ENCODE data around the gene SUGCT.

The SUGCT gene

DNA sequence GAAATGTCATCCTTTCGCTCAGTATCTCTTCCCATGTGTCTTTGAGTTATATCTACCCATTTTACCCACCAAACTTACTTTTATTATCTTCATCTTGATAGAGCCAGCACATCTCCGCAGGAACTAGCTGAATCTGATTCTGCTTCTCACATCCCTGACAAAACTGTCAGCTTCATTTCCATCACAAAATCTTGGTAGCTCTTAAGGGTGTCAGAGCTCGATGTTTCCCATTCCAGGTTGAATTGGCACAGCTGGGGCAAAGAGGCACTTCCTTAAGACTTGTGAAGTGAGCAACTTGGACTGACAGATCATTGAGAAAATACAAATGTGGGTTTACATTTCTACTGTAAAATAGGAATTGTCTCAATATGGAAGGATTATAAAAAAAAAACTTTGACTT lies 434.5 kb downstream of the SUGCT start:
- no peak overlapping the region for H3K27ac ChIP-seq (ENCODE audit: low read depth, low read length, severe bottlenecking)
- WGBS, 2 experiments (ENCODE audit: insufficient coverage in 2 of 2): 41 to 67% methylated on average over 2 to 3 of the region's 3 CpGs
- no peaks in the 10 kb centered on the region for H3K36me3 ChIP-seq (ENCODE audit: control insufficient read depth, insufficient read depth, low read length)
- H3K4me3 ChIP-seq (ENCODE audit: extremely low read depth, insufficient read depth, low read length, poor library complexity, severe bottlenecking): no peak overlapping the region
- peaks cover 17% of the 10 kb centered on the region for H3K4me1 ChIP-seq (ENCODE audit: control insufficient read depth, insufficient read depth, low read length, poor library complexity, severe bottlenecking)
- no peaks in the 10 kb centered on the region for H3K9me3 ChIP-seq (ENCODE audit: control insufficient read depth, low read length)

DNA sequence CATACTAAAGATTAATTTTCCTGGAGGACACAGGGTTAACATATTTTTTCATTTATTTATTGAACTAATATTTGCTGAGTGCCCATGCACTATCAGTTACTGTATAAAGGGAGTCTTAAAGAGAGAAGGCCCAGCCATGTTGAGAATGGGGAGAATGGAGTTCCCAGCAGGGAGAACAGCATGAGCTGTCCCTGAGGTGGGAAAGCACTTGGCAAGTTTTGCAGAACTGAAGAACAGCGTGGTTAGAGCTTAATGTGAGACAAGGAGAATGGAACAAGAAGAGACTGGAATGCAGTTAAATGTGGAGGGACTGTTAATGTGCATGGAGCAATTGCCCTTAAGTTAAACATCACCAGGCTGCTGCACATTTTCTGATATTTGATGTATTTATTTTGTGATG lies 435.4 kb downstream of the SUGCT start:
- peaks cover 17% of the 10 kb centered on the region for H3K4me1 ChIP-seq (ENCODE audit: control insufficient read depth, insufficient read depth, low read length, poor library complexity, severe bottlenecking)
- H3K27ac ChIP-seq (ENCODE audit: low read depth, low read length, severe bottlenecking): no peak overlapping the region
- H3K4me3 ChIP-seq (ENCODE audit: extremely low read depth, insufficient read depth, low read length, poor library complexity, severe bottlenecking): no peak overlapping the region
- 6 to 11% methylated on average over 1 of the region's 1 CpG for WGBS, 2 experiments (ENCODE audit: insufficient coverage in 2 of 2)
- H3K9me3 ChIP-seq (ENCODE audit: control insufficient read depth, low read length): no peaks in the 10 kb centered on the region
- H3K36me3 ChIP-seq (ENCODE audit: control insufficient read depth, insufficient read depth, low read length): no peaks in the 10 kb centered on the region

DNA sequence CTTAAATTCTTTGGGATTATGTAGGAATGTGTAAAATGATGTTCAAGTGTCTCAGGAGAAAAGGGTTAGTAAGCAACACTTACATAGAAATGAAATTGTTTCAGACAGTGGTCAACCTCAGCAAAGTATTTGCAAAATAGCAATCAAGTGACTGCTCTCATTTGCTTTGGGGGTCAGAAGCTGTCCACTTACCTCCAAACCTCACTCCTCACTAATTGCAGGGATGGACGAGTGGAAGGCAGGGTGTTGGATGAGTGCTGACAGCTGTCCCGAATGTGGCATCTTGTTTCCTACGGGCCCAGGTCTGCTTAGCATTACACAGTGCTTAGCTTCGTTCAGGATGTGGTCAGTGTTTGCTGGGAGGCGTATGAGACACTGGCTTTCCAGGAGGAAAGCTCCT lies 437.0 kb downstream of the SUGCT start:
- Histone ChIP-seq H3K4me1 (ENCODE audit: control insufficient read depth, insufficient read depth, low read length, poor library complexity, severe bottlenecking) (peaks cover 23% of the 10 kb centered on the region), H3K36me3 (ENCODE audit: control insufficient read depth, insufficient read depth, low read length) (no peaks in the 10 kb centered on the region), H3K4me3 (ENCODE audit: extremely low read depth, insufficient read depth, low read length, poor library complexity, severe bottlenecking) (no peak overlapping the region), H3K27ac (ENCODE audit: low read depth, low read length, severe bottlenecking) (peak overlapping the region; percentile 38), H3K9me3 (ENCODE audit: control insufficient read depth, low read length) (no peaks in the 10 kb centered on the region)
- 46 to 47% methylated on average over 3 to 4 of the region's 5 CpGs for WGBS, 2 experiments (ENCODE audit: insufficient coverage in 2 of 2)

DNA sequence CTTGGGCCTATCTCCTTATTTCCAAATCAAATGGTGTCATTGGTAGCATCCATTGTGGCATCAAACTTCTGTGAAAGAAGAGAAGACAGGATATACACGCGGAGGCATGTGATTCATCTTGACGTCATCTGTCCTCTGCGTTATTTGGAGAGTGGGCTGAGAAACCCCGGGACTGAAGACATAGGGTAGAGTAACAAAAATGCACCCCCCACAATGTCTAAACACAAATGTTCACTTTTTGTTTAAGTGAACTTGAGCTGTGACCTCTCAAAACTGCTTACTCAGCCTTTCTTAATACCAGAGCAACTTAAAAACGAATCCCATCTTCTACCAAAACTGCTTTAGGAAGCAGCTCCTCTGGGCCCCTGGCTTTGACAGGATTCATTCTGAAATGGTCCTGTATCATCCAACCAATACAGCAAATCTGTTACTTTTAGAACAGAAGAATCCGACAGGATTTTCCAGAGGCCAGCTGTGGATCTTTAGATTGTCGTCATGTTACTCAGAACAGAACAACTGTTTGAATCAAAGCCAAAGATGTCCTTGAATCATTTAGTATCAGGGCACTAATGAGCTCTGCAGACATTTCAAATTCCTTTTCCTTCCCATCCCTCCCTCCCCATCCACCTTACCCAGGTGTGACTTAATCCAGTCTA lies 438.1 kb downstream of the SUGCT start:
- no peaks in the 10 kb centered on the region for H3K36me3 ChIP-seq (ENCODE audit: control insufficient read depth, insufficient read depth, low read length)
- H3K27ac ChIP-seq (ENCODE audit: low read depth, low read length, severe bottlenecking): no peak overlapping the region
- H3K4me1 ChIP-seq (ENCODE audit: control insufficient read depth, insufficient read depth, low read length, poor library complexity, severe bottlenecking): peaks cover 23% of the 10 kb centered on the region
- H3K9me3 ChIP-seq (ENCODE audit: control insufficient read depth, low read length): no peaks in the 10 kb centered on the region
- no peak overlapping the region for H3K4me3 ChIP-seq (ENCODE audit: extremely low read depth, insufficient read depth, low read length, poor library complexity, severe bottlenecking)
- 83 to 90% methylated on average over 3 to 5 of the region's 8 CpGs for WGBS, 2 experiments (ENCODE audit: insufficient coverage in 2 of 2)

DNA sequence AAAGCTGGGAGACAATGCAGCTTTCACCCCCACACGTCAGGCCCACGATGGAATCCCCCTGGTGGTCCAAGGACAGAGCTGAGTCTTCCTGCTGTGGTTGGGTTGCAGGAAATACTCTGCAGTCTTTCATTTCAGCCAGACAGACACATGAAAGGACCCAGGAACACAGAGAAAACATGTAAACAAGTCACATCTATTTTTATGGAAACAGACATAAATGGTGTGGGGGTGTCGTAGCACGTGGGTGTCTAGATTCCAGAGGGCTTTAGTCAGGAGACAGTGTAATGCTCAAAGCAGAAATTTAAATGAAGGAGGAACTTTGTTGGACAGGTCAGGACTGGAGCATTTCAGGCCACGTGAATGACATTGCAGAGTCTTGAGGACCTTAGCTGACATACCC lies 444.6 kb downstream of the SUGCT start:
- Histone ChIP-seq H3K9me3 (ENCODE audit: control insufficient read depth, low read length) (no peaks in the 10 kb centered on the region), H3K27ac (ENCODE audit: low read depth, low read length, severe bottlenecking) (no peak overlapping the region), H3K4me1 (ENCODE audit: control insufficient read depth, insufficient read depth, low read length, poor library complexity, severe bottlenecking) (peaks cover 18% of the 10 kb centered on the region), H3K36me3 (ENCODE audit: control insufficient read depth, insufficient read depth, low read length) (no peaks in the 10 kb centered on the region), H3K4me3 (ENCODE audit: extremely low read depth, insufficient read depth, low read length, poor library complexity, severe bottlenecking) (no peak overlapping the region)
- WGBS, 2 experiments (ENCODE audit: insufficient coverage in 2 of 2): 56 to 60% methylated on average over 2 to 5 of the region's 5 CpGs

DNA sequence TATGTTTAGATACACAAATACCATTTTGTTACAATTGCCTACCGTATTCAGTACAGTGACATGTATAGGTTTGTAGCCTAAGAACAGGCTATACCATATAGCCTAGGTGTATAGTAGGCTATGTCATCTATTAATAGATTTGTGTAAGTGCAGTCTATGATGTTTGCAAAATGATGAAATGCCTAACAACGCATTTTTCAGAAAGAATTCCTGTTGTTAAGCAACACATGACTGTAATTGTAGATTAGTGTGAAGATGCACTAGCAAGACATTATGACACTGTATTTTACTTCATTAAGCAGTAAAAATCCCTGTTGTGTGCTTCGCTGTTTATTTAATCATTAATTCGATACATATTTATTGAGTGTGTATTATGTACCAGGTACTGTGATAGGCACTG lies 446.0 kb downstream of the SUGCT start:
- 100% methylated on average over 1 of the region's 4 CpGs; no CpG with 5 or more reads in 1 of the 2 experiments for WGBS, 2 experiments (ENCODE audit: insufficient coverage in 2 of 2)
- Histone ChIP-seq H3K36me3 (ENCODE audit: control insufficient read depth, insufficient read depth, low read length) (no peaks in the 10 kb centered on the region), H3K4me1 (ENCODE audit: control insufficient read depth, insufficient read depth, low read length, poor library complexity, severe bottlenecking) (peaks cover 25% of the 10 kb centered on the region), H3K27ac (ENCODE audit: low read depth, low read length, severe bottlenecking) (no peak overlapping the region), H3K4me3 (ENCODE audit: extremely low read depth, insufficient read depth, low read length, poor library complexity, severe bottlenecking) (no peak overlapping the region), H3K9me3 (ENCODE audit: control insufficient read depth, low read length) (no peaks in the 10 kb centered on the region)

DNA sequence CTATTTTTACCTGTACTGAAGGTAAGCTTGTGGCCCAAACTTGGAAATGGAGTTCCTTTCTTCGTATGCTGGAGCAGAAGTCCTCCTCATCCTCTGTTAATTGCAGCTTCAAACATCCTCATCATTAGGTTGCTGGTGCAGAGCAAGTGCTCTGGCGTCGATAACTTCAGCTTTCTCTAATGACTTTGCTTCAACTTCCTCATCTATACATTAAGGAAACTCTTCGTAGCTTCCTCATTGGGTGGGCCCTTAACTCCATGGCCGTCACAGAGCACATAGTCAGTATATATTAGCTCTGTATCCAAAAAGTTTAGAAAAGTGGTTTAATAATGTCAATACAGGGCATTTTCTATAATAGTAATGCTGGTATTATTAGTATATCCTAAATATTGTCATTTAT lies 447.7 kb downstream of the SUGCT start:
- H3K4me1 ChIP-seq (ENCODE audit: control insufficient read depth, insufficient read depth, low read length, poor library complexity, severe bottlenecking): peaks cover 29% of the 10 kb centered on the region
- 97 to 100% methylated on average over 3 of the region's 5 CpGs for WGBS, 2 experiments (ENCODE audit: insufficient coverage in 2 of 2)
- no peak overlapping the region for H3K4me3 ChIP-seq (ENCODE audit: extremely low read depth, insufficient read depth, low read length, poor library complexity, severe bottlenecking)
- H3K27ac ChIP-seq (ENCODE audit: low read depth, low read length, severe bottlenecking): no peak overlapping the region
- no peaks in the 10 kb centered on the region for H3K9me3 ChIP-seq (ENCODE audit: control insufficient read depth, low read length)
- H3K36me3 ChIP-seq (ENCODE audit: control insufficient read depth, insufficient read depth, low read length): no peaks in the 10 kb centered on the region

DNA sequence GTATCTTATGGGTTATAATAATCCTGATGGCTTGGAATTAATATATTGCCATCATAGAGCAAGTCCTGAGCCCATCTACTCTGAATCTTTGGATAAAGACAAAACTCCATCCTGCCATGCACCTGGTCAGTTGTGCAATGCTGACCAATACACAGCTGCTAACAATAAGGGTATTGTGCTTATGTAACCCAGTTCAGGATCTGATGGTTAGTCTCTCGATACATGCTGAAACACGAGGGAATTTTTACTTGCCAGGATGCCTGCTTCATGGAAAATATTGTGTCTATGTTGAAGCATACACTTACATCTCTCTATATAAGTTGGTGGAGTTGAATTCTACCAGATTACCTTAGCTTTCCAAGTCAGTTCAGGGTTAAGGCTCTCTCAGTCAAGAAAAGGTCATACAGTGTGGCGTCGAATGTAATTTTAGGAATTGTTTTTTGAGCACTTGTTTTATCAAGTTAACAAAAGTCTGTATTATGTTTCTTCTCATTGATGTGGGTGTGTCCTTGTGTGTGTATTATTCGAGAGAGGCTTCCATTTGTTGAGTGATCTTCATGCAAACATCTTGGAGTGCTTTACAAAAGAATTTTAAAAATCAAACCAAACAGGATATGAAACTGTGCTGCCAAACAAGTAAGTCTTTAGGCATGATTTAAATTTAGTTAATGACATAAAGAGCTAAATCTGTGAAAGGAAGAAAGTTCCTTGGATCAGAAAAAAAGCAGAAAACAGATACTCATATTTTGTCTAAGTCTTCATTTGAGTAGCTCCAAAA lies 449.1 kb downstream of the SUGCT start:
- H3K27ac ChIP-seq (ENCODE audit: low read depth, low read length, severe bottlenecking): no peak overlapping the region
- H3K4me3 ChIP-seq (ENCODE audit: extremely low read depth, insufficient read depth, low read length, poor library complexity, severe bottlenecking): no peak overlapping the region
- no peaks in the 10 kb centered on the region for H3K36me3 ChIP-seq (ENCODE audit: control insufficient read depth, insufficient read depth, low read length)
- no peaks in the 10 kb centered on the region for H3K9me3 ChIP-seq (ENCODE audit: control insufficient read depth, low read length)
- peaks cover 28% of the 10 kb centered on the region for H3K4me1 ChIP-seq (ENCODE audit: control insufficient read depth, insufficient read depth, low read length, poor library complexity, severe bottlenecking)
- 90% methylated on average over 2 of the region's 5 CpGs; no CpG with 5 or more reads in 1 of the 2 experiments for WGBS, 2 experiments (ENCODE audit: insufficient coverage in 2 of 2)

DNA sequence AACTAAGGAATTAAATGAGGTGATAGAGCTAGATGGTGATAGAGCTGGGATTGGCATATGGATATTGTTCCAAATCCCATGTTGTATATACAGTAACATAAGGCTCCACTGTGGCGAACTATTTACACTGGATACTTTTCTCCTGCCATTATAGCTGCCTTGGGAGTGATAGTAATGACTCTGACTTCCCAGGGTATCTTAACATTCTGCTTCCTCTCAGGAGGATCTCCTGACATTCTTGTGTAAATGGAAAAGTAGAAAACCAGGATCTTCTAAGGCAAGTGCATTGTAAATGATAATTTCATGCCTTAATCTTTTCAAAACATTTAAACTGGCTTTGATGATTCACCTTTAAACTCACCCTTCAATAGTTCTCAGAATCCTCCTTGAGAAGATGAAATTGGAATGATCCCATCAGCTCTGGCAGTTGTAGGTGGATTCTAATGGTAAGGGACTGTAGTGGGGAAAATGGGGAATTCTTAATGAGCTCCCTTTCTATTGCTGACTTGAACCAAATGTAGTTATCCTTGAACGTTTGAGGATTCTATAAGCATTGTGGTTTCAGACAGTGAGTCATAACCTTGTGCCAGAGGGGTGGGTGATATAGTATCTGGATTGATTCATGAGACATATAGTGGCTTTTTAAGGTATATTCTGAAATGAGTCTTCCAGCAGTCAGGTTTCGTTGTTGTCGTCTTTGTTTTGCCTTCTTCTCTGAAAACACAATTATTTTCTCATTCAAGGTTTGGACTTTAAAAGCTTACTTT lies 450.0 kb downstream of the SUGCT start:
- 62 to 78% methylated on average over 2 to 3 of the region's 4 CpGs for WGBS, 2 experiments (ENCODE audit: insufficient coverage in 2 of 2)
- no peaks in the 10 kb centered on the region for H3K36me3 ChIP-seq (ENCODE audit: control insufficient read depth, insufficient read depth, low read length)
- no peak overlapping the region for H3K27ac ChIP-seq (ENCODE audit: low read depth, low read length, severe bottlenecking)
- no peak overlapping the region for H3K4me3 ChIP-seq (ENCODE audit: extremely low read depth, insufficient read depth, low read length, poor library complexity, severe bottlenecking)
- H3K9me3 ChIP-seq (ENCODE audit: control insufficient read depth, low read length): no peaks in the 10 kb centered on the region
- peaks cover 18% of the 10 kb centered on the region for H3K4me1 ChIP-seq (ENCODE audit: control insufficient read depth, insufficient read depth, low read length, poor library complexity, severe bottlenecking)

DNA sequence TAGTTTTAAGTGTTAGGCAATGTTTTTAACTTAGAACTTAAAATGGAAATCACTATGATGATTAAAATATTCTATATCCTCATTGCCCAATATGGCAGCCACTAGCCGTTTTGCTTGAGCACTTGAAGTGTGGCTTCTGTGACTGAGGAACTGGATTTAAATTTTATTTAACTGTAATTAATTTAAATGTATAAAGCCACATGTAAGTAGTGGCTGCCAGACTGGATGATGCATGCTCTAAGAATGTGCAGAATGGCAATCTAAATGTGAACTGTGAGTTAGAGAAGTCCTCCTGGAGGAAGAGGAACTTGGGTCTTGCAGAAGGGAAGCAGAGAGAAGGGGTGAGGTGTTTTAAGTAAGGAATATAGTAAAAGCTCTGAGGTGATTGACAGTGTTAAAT lies 451.4 kb downstream of the SUGCT start:
- Histone ChIP-seq H3K9me3 (ENCODE audit: control insufficient read depth, low read length) (peaks cover 5% of the 10 kb centered on the region), H3K4me1 (ENCODE audit: control insufficient read depth, insufficient read depth, low read length, poor library complexity, severe bottlenecking) (peaks cover 16% of the 10 kb centered on the region), H3K27ac (ENCODE audit: low read depth, low read length, severe bottlenecking) (peak overlapping the region; percentile 13), H3K4me3 (ENCODE audit: extremely low read depth, insufficient read depth, low read length, poor library complexity, severe bottlenecking) (no peak overlapping the region), H3K36me3 (ENCODE audit: control insufficient read depth, insufficient read depth, low read length) (no peaks in the 10 kb centered on the region)
- no CpG with 5 or more reads among the region's 1 CpG for WGBS, 2 experiments (ENCODE audit: insufficient coverage in 2 of 2)
